Stimulated activated CD4-positive, alpha-beta T cell treated with anti-CD3 and anti-CD28 coated beads, Interleukin-12 subunit alpha, Interleukin-12 subunit beta, amount 100 ng/mL, for 24 hours (primary cell): ENCODE measurements around the gene DGKQ.
A peak's percentile ranks its signal among the peaks of the same experiment; 100 is the strongest.
"Not testable (repeated sequence)": the region's sequence is repeated elsewhere in the genome, so short reads cannot be mapped to it uniquely, and the experiment has no call there.

Experiments used
- DNase-seq, 2 experiments: peaks; one replicate each; pipeline ENCODE4 v3.0.0-alpha.2; 2020; ENCODE audit warnings: low read depth in 2 of 2

The DGKQ gene

DNA sequence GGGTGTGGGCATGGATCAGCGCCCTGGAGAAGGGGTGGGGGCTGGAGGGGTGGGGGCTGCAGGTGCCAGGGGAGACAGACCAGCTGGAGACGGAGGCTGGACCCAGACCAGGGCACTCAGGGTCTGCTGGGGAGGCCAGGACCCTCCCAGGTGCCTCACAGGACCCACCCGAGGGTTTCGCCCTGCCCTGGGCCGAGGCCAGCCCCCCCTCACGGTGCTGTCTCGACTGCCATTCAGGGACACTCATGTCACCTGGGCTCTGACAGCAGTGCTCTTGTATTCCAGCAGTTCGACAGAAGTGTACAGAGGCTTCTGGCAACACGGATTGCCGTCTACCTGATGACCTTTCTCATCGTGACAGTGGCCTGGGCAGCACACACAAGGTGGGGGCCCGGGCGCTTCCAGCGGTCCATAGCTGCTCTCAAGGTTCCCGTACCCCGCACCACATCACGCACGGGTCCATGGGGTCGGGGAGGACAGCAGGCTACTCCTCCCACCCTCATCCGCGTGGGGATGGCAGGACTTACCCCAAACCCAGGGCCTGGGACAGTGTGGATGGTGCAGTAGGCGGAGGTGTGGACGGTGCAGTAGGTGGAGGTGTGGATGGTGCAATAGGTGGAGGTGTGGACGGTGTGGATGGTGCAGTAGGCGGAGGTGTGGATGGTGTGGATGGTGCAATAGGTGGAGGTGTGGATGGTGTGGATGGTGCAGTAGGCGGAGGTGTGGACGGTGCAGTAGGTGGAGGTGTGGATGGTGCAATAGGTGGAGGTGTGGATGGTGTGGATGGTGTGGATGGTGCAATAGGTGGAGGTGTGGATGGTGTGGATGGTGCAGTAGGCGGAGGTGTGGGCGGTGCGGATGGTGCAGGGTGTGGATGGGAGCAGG, 23.0 kb downstream of the DGKQ start:
- no peak for DNase-seq

- DNase-seq: no peak
These were observed 23.7 kb downstream of the DGKQ start for GRCh38 chr4:949656-950055.

GRCh38 chr4:948936-949300, 24.5 kb downstream of the DGKQ start:
- no peak for DNase-seq

DNA sequence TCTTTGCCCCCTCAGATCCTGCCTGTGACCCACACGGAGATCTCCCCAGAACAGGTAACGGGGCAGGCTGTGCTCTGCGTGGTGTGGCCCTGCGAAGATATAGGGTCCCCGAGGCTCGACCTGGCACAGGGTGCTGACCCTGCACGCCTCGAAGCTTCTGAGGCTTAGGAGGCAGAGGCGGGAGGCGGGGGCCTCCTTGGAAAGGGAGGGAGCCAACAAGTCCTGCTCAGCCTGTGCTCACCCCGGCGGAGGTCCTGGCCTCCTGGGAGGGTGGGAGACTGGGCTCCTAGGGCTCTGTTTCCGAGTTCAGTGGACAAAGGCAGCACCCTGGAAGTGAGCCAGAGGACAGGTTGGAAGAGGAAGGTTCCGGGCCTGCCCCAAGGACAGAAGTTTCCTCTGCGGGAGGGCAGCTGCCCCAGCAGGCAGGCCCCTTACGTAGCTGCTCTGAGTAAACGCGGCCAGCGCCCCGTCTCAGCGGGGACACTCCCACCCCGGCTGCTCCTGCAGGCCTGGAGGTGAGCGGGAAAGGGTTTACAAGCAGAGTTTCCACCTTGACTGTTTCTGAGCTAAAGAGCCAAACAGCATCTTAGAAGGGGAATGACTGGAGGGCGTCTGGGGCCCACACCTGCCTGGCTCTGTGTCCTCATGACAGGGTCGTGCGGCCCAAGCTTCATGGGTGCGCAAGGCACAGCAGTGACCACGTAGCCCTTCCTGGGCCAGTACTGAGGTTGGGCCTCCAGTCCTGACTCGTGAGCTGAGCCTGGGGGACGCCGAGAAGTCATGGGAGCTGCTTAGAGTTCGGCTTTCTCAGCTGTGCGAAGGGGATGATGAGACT, 25.1 kb downstream of the DGKQ start:
- no peak for DNase-seq

- no peak for DNase-seq
These were observed 25.8 kb downstream of the DGKQ start for GRCh38 chr4:947491-947971.

- no peak for DNase-seq
These were observed 26.6 kb downstream of the DGKQ start for GRCh38 chr4:946517-947471.

DNA sequence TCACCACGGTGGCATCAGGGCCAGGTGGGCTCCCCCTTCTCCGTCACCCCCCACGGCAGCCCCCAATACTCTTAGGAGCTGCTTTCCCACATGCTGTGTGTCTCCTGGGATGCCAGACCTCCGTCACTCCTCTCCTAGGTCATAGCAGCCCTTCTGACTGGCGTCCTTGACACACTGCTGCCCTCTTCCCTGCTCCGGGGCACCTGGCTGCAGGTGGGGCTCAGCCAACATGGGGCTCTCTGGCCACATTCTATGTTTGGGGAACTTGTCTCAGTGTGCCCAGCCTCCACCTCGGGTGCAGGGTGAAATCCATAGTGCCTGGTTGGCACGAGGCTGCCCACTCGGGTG, 27.3 kb downstream of the DGKQ start:
- DNase-seq: no peak

DNA sequence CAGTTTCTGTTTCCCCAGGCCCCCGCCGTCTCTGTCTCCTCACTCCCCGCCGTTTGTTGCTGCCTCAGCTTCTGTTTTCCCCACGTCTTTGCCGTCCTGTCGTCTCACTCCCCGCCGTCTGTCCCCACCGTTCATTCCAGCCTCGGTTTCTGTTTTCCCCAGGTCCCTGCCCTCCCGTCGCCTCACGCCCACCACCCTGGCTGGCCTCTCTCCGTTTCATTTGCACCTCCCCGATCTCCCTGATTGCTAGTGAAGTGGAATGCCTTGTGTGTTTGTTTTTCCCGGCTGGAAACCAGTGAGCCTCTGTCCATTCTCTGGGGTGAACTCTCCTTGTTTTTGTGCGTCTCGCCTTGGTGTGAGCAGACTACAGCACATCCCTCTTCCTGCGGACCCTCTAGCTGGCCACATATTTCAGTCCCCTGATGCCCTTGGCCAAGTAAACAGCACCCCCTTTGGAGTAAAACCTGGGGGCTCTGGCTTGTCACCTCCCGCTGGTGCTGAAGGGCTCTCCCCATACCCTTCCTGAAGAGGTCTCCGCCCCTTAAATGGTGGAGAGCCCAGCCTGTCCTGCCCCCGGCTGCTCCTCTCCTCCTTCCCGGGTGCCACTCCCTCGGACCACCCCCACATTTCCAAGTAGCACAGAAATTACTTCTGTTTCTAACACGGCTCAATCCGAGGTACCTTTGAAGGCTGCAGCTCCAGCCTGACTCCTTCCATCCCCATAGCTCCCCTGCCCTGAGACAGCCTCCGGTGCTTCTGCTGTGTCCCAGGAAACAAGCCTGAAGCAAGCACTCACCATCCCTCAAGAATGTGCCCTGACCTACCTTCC, 27.9 kb downstream of the DGKQ start:
- no peak for DNase-seq

- not testable (repeated sequence) for DNase-seq
These were observed 33.9 kb downstream of the DGKQ start for GRCh38 chr4:939508-939907.

GRCh38 chr4:932713-933070, 40.7 kb downstream of the DGKQ start:
- DNase-seq: no peak

DNA sequence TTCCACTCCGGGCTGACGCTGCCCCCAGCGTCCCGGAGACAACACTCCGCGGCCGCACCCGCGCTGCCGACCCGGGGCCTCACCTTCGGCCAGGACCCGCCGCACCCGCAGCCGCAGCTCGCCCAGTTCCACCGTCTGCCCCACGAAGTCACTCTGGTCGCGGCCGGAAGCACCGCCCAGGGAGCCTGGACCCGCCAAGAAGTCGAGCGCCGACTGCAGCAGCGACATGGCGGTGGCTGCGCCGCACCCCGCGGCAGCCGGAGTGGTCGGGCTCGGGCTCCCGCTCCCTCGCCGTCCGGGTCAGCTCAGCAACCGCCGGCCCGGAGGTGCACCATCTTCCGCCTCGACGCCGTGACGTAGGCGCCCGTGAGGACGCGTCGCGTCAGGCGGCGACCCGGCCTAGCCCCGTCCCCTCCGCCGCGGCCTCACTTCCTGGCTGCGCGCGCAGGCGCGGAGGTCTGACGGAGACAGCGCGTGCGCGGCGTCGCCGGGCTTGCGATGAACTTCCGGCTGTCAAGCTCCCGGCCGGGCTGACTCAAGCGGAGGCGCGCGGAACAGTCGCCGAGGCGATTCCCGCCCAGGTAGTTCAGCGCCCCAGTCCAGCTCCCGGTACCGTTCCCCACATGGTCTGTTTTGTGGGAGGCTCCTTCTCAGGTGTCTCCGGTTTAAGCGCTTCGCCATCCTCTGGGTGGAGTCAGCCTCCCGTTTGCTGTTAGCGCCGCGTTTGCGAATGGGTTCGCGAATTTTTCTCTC, 41.2 kb downstream of the DGKQ start, which contains the start of the genes GAK and TMEM175:
GAK (minus strand) TSS at position 357 of the 753 bp plus-strand sequence; CDS start at position 228, 129 bp downstream.
TMEM175 (plus strand) TSS at position 501 of the 753 bp plus-strand sequence. CDS start 15,280 bp downstream, outside the sequence.
- DNase-seq: peak; percentile 91

GRCh38 chr4:931194-931959, 42.0 kb downstream of the DGKQ start:
- no peak for DNase-seq

DNA sequence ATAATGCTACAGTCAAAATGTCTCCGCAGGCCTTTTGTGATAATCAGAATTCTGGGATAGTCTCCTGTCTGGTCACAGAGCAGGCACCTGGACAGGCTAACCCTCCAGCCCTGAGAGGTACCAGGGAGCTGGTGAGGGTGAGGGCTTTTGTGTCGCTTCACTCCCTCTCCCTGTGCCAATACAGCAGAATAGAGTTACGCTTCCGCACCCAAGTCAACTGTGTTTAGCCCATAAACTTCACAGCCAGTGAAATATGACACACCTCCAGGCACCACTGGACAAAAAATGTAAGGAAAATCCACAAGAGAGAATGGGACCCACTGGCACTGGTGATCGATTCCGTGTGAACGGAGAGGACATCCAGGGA, 42.6 kb downstream of the DGKQ start:
- DNase-seq: no peak

DNA sequence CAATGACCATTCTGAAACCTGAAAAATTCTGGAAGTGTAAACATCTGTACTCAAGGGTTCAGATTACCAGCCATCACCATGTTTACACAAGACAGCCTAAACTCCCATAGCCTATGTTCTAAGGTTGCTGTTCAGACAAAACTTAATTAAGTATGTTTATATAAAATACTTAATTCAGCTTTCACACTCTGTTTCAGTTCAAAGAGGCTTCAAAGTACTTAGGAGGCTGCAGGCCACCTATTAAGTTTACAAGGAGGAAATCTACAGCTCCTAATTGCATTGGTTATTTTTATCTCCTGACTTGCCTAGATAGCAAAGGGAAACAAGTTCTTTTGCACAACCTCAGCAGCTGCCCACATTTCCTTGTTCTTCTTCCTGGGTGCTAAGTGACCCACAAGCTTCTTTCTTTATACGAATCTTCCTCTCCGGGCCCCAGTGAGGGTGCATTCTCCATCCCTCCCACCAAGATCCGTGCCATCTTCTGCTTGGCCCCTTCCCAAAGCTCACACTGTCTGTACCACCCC, 43.3 kb downstream of the DGKQ start:
- DNase-seq: no peak

- no peak for DNase-seq
These were observed 44.1 kb downstream of the DGKQ start for GRCh38 chr4:929096-929765.

- DNase-seq: not testable (repeated sequence)
These were observed 45.8 kb downstream of the DGKQ start for GRCh38 chr4:927566-927965.

GRCh38 chr4:926538-926937, 46.8 kb downstream of the DGKQ start:
- no peak for DNase-seq

- DNase-seq: no peak
These were observed 47.4 kb downstream of the DGKQ start for GRCh38 chr4:925771-926500.
